ENCODE data around the gene PRG3.
A peak's percentile ranks its signal among the peaks of the same experiment; 100 is the strongest.
"Not testable (repeated sequence)": the region's sequence is repeated elsewhere in the genome, so short reads cannot be mapped to it uniquely, and the experiment has no call there.

PRG3 gene

DNA sequence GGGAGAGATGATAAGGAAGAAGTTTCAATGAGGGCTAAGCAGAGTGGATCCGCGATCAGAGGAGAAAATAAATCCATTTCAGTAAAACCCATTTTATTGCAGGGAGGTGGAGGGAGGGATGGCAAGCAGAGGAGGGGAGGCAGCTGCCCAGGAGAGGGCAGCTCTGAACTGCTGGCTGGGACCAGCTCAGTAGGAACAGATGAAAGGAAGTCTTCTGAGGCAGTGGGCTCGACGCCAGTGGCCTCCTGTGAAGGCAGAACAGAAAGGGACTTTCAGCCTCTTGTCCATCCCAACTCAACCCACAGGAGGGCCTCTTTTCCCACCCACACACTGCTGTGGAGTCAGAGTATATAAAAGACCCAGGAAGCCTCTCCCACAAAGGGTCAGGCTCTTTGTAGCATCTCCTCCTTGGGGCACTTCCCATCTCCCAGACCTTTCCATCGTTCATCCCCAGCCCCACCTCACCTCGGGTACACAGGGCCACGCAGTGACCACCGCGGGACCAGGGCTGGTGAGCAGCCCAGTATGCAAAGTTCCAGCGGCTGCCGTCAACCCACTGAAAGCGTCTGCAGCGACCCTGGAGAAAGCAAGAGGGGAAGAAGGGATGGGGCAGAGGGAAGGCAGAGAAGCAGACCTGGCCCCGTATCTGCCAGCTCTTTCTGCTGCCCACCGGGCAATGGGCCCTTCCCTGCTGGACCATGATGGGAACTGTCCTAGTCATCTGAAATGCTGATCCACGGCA, 6.5 kb upstream of the PRG3 start:
- DNase-seq, result no peak

DNA sequence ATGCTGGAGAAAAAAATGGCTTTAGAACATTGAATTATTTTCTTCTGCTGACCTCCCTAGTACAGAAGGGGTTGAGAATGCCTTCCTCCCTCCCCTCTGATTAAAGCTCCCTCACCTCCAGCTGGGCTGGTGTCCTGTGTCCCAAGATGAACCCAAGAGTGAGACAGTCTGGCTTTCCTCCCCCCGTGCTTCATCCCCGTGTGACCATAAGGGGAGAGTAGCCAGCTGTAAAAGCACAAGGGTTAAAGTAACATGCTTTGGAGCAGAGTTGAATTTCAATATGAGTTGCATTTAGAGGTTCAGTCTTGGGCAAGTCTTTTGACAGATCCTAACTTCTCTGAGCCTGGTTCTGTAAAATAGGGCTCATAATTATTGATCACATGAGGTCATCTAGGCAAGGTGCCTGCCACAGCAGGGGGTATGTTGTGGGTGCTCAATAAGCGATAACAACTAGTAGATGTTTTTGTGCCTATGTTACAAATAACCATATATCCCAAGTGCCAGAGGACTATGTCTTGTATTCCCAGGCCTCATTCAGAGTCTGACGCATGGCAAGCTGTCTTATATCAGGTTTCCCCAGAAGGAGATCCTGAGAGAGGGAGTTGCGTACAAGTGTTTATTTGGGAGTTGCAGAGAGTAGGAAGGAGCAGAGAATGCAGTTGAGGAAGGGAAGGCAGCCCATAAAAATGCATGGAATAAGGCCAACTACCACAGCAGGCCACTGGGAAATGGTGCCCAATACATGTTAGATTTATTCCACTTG, 5.4 kb upstream of the PRG3 start:
- no peak for DNase-seq

DNA sequence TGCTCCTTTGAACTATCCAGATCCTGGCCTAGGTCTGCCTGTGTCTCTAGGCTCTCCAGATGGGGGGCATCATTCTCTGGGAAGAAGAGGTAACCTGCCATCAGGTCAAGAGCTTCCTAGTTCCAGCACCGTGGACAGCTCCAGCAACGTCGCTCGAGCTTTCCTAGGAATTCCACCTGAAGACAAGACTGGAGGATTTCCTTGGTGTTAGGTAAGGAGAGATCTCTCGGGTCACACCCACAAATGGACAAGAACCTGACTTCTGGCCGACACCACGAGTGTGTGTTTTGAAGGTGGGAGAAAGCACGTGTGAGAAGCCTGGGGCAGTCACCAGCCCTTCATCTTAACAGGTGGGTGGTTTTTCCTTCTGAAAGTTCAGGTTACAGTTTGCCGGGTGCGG, 1.2 kb downstream of the PRG3 start:
- DNase-seq, result no peak

DNA sequence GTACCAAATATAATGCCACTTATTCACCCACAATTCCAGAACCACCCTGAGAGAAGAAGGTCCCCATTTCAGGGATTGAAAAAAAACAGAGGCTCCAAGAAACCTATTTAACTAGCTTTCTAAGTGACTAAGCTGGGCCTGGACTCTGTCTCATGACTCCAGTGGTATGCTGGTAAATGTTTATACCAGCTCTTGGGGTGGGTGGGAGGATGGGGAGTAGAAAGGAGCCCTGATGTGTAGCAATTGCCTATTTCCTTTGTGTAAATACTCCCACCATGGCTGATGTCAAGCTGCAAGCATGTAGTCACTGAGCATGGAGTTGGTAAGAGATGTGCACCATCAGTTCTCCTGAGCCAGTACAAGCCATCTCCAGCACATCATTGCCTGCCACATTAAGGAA, 2.8 kb downstream of the PRG3 start:
- DNase-seq, result no peak

DNA sequence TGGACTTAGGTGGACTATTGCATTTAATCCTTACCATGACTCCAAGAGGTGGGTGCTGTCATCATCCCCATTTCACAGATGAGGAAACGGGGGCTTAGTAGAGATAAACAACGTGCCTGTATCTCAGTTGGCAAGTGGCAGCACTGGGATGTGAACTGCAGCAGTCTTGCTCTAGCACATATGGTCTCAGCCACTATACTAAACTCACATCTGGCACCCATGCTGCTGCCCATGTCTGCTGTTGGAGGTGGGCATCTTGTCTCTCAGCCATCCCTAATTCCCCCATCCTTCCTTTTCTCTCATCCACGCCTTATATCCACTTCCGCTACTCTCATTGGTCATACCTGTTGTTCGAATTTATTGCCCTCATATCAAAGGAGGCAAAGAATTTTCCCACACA, 3.8 kb downstream of the PRG3 start:
- DNase-seq, result no peak

DNA sequence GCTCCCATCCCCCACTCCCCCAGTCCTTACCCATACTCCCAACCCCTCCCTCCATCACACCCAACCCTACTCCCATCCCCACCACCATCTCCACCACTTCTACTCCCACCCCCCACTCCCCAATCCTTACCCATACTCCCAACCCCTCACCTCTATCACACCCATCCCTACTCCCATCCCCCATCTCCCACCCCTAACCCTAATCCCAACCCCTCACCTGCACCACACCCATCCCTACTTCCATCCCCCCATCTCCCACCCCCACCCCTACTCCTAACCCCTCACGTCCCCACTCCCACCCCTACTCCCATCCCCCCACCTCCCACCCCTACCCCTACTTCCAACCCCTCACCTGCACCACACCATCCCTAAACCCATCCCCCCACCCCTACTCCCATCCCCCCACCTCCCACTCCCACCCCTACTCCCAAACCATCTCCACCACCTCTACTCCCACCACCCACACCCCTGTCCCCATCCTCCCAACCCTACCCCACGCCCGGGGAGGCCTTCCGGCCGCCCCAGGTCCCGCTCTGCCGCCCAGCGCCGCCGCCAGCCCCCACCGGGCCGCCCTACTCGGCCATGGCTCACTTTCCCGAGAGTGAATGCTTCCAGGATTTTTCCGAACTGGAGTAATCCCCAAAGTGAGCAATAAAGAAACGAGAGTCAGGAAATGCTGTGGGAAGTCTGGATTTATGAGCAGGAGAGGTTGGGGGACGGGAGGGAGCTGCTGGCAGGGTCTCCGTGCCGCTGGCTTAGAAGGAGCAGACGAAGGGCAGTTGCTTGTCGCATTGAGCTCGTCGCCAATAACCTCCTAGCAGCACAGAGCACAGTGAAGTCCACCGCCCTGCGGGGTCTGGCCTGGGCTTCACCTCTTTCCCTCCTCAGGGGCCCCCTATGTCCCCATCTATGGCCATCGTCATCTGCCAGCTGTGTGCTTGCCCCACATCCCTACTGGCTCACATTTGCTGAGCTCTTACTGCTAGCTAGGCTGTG, 4.6 kb downstream of the PRG3 start:
- DNase-seq, result no peak

DNA sequence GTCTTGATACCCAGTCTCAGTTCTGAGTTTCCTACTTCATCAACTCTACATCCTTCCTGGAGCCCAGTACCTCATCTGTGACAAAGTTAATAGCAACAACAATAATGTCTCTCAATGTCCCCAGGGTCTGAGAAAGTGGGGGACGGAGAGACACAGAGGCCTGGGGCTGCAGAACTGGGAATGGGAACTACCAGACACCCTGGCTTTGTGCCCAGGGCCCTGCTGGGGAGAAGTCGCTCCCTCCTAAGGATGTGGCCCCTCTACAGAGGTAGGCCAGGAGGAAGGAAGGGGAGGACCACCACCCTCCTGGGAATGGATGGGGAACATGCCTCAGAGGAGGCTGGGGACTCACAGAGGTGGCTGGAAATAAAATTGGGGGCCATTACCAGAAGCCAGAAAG, 5.5 kb downstream of the PRG3 start:
- no peak for DNase-seq

DNA sequence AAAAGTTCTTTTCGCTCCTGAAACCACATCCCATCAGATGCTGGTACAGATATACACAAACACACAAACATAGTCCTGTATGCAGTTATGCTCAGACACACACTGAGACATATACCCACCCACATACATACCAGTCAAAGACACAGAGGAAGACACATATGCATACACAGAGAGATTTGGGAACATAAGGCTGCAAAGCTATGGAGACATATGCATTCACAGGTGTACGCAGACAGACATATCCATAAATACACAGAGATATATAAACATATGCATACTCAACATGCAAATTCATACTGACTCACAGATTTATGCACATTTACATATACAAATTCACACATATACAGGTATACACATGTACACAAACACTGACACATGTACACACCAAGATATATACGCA, 6.0 kb downstream of the PRG3 start:
- no peak for DNase-seq

DNA sequence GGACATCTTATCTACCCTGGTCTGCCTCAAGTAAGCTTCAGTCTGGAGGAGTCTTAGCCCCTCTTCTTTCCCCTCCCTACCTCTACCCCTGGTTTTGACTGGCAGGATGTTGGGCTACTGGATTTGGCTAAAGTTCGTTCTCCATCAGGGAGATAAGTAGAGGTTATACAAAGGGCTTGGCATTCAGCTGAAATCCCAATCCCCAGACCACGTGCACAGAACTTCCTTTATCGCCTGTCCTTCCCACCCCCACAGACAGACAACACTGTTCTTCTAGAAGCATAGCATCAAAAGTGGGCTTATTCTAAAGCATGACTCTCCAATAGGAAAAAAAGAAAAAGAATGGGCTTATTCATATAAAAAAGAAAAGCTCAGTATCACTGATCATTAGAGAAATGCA, 7.8 kb downstream of the PRG3 start:
- no peak for DNase-seq

DNA sequence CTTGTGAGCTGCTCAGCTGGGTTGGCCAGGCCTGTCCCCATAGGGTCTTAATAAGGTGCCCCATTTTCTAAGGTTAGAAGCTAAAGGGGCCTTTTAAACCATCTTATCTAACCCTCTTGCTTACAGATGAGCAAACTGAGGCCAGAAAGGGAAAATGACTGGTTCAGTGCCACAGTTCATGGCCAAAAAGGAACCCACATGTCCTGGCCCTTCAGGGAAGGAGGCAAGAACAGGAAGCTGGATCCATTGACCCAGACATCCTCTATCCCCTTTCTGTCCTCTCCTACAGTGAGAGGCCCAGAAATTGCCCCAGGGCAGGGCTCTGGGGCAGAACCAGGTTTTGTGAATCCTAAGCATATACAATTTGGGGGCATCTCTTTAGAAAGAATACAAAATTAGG, 10.0 kb downstream of the PRG3 start:
- no peak for DNase-seq

DNA sequence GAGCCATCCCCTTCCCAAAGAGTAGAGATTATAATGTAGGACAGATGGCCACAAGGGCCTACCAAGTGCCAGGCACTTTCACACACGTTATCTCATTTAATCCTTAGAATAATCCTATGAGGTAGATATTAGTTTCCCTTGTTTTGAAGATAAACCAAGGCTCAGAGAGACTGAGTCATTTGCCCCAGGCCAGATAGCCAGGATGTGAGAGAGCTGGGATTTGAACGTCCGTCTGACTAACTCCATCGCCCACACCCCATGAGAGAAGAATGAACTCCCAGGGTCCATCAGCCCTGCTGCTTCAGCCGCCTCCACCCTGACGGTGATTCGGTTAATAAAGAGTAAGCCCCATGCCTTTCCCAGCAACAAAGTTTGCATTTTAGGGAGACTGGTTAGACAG, 10.7 kb downstream of the PRG3 start:
- DNase-seq, result no peak

DNA sequence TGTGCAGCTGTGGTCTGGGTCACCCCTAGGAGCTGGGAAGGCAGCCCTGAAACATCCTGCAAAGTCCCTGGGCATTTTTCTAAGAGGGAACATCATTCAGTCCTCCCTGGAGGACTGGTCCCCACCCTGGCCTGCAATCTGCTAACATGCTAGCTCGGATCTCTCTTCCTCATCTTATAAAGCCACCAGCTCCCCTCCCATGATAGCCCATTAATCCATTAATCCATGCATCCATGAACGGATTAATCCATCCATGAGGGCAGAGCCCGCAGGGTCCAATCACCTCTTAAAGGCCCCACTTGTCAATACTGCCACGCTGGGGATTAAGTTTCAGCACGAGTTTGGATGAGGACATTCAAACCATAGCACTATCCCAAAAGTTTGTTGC, 12.1 kb downstream of the PRG3 start:
- DNase-seq, result no peak

DNA sequence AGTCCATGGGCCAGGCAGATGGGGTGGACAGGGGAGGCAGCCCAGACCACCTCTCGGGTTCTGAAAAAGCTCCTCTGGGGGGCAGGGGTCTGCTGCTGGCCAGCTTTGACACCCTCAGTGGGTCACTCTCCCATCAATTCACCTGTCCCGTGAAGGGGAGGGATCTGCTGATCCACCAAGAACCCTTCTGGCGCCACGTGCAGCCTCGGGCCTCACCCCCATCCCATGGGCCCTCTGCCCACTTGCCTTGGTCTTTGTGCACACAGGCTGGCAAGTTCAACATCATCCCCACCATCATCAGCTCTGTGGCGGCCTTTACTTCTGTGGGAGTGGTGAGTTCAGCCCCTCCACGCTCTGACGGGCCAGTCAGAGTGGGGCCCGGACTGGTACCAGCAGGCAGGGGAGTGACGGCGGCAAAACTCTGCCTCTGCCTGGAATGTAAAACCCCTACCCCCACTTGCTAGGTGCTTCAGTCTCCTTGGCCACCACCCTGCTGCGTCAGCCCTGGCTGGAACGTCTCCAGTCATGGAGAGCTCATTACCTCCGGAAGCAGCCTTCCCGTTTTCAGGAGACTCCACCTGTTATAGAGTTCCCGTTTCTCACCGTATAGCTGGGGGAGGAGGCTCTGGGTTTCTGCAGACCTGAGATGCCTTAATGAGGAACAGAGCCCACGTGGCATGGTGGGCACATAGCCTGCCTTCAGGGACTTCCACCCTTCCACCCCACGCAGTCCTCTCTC, 12.7 kb downstream of the PRG3 start:
- peak; percentile 5 for DNase-seq

DNA sequence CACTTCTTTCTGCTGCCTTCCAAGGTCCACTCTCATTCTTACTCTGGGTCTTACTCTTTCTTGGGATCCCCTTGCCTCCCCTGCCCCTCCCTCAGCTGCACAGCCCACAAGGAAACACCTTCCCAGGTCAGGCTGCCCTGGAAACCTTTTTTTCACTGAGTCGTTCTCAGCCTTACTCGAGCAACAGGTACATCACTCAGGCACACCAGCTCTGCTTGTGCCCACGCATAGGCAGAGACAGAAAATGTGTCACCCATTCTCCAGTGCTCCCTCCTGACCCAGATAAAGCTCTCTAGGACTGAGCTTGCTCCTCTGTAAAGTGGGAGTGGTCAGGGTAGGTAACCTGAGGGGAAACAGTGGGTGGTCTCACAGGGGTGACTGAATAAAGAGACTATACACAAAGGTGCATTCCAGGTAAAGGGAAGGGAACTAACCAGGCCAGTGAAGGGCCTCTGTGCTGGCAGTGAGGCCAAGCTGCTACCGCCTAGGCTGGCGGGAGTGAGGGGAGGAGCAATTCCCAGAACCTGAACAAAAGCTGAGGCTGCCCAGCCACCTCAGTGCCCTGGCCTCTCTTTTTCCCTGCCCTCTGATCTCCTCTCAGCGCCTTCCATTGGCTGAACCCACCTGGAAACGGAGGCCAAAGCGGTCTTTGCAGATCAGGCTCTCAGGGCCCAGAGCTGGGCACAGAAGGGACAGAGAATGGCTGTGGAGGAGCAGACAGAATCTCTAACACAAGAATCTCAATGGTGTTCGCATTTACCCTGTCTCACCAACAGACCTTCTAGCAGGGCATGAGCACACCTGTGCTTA, 15.9 kb downstream of the PRG3 start:
- no peak for DNase-seq

DNA sequence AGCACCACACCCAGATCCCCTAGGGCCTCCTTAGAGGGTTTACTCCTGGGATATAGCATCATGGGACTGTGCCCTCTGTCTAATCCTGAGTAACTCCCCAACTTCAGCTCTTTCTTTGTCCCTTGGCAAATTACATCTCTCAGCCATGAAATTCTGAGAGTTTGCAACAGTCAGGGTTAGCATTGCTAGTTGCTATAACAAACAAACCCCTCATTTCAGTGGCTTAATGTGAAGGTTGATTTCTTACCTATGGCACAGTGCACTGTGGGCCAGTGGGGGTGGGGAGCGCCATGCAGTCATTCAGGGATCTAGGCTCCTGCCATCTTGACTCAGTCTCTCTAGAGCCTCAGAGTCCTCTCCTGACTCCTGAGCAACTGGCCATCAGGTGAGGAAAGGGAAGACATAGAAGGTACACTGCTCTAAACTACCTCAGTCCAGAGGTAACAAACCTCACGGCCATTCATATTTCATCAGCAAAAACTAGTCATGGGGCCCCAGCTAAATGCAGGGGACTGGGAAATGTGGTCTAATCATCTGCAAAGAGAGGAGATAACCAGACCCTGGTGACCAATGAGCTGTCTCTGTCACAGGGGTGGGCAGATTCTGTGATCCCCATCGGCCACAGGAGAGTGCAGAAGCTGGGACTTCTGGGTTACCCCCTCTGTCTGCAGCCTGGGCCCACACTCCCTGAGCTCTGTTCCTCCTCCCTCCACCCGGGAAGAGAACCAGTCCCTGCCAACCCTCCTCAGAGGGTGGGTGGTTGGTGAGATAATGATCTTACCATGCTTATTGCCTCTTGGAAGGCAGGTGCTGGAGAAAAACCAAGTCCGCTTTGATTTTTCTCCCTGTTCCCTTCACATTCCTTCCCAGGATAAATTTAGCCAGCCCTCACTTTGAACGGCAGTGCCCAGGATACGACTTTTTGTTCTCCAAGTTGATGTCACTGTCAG, 17.5 kb downstream of the PRG3 start:
- no peak for DNase-seq

DNA sequence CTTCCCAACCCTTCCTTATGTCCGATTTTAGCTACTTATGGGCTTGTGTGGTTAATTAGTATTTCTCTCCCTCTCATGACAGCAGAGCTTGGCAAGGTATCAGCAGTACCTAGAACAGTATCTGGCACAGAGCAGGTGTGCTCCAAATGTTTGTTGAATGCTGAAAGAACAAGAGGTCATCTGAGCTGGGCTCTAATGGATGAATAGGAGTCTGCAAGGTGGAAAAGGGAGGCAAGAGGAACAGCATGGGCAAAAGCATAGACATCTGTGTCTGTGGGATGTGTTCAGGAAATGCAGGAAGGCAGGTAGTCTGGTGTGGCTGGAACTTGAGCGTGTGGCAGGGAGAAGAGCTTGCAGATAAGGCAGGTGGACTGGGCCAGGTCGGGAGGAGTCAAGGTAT, 19.0 kb downstream of the PRG3 start:
- no peak for DNase-seq

DNA sequence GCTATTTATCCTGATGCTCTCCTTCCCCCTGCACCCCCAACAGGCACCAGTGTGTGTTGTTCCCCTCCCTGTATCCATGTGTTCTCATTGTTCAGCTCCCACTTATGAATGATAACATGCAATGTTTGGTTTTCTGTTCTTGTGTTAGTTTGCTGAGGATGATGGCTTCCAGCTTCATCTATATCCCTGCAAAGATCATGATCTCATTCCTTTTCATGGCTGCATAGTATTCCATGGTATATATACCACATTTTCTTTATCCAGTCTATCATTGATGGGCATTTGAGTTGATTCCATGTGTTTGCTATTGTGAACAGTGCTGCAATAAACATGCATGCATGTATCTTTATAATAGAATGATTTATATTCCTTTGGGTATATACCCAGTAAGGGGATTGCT, 19.5 kb downstream of the PRG3 start:
- not testable (repeated sequence) for DNase-seq

DNA sequence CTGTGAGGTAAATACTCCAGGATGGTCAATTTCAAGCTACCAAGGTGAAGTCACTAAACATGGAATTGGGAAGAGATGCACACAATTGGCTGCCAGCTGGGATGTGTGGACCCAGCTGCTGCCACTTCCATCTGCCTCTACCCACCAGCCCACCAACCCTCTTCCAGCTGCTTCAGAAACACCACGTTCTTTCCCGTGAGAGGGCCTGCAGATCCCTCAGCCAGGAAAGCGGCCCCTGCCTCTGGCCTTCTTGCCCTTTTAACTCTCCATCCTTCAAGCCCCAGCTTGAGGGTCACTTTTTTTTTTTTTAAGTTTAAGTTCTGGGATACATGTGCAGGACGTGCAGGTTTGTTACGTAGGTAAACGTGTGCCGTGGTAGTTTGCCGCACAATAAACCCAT, 20.0 kb downstream of the PRG3 start:
- DNase-seq, result no peak

DNA sequence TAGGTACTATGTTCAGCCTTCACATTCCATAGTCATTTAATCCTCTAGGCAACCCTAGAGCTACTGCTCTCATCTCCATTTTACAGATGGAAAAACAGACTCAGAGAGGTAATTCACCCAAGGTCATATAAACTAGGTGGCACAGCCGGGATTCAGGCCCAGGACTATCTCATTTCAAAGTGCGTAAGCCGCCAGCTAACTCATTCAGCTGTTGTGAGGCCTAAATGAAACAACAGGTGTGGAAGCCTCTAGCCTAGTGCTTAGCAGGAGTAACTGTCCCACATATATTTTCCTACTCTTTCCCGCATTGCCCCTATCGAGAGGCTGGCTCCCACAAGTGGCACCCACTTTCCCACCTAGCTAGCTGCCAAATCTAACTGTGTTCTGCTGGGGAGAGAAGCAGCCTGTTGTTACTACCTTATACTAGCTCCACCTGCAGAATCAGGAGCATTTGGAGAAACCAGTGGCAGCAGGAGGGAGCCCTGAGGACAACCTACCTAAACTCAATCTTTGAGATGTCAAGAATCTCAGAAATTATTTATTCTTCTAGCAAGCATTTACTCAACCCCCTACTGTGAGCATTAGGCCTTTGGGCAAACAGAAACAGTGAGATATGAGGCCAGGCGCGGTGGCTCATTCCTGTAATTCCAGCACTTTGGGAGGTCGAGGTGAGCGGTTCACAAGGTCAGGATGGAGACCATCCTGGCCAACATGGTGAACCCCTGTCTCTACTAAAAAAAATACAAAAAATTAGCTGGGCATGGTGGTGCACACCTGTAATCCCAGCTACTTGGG, 20.9 kb downstream of the PRG3 start:
- no peak for DNase-seq

DNA sequence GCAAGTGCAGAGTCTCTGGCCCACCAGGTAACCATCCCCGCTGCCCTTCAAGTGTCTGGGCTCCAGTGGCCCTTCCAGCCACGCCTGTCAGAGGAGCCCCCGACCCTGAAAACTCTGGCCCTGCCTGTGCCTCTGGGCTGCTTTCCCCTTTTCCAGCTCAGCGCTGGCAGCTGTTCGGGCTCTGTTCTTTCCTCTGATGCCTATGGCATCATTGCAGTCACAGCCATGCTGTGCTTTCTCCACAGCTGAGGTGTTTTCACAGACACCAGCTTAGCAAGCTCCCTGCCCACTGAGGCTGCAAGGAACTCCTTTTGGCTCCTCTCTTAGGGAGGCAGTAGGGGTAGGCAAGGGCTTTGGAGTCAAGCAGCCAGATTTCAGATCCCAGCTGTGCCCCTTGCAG, 21.6 kb downstream of the PRG3 start:
- DNase-seq, result no peak
